PFSK-1 (cell line): ENCODE data around the gene TCF7.

ENCODE experiments used
- REST ChIP-seq, 2 experiments: IDR thresholded peaks; 2 replicates each; pipeline versions ENCODE4 v1.6.1 to v1.8.0; 2011 to 2012; ENCODE audit warnings: low read depth in 2 of 2, low read length in 2 of 2, control low read depth in 1 of 2, inconsistent platforms in 1 of 2, mild to moderate bottlenecking in 1 of 2, moderate library complexity in 1 of 2; ENCODE audit not compliant: insufficient read depth in 1 of 2
- TAF1 ChIP-seq: IDR thresholded peaks from 2 replicates; pipeline ENCODE4 v1.6.1; 2012; ENCODE audit warnings: low read length, control low read depth, borderline replicate concordance; ENCODE audit not compliant: insufficient read depth

DNA sequence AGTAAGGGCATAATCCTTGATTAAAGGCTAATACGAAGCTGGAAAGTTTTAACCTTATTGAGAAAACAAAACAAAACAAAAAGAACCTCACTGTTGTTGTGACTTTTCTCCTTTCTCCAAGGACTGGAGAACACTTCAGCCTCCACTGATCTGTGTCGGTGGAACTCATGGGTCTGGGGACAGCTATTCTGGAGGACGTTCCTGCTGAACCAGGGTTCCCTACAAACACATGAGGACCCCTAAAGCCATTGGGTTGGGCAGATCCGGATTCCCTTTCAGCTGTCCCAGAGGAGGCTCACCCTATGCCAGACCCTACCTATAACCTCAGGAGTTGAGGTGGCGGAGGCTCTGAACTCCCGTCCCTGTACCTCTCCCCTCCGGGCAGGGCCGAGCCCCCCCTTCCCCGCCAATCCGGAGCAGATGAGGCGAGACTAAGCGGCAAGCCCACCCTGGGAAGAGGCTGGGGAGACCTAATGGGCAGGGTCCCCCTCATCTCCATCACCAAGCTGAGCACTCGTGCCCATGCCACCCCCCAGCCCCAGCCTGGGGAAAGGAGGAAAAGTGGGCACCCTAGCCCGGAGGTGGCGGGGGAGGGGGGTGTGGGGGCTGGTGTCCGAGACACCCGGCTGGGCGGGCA, 1.6 kb upstream of the TCF7 start:
- TF ChIP-seq TAF1: no peak
- TF ChIP-seq REST (IDR thresholded peaks at IDR 0.05; ENCODE audit: insufficient read depth in 1 of 2, low read depth in 2 of 2, low read length in 2 of 2): no peak
